GM19395 (cell line): ENCODE measurements around the gene UVSSA.

Experiments used
- ATAC-seq: cut with Tn5 transposase; IDR thresholded peaks from one replicate; pipeline ENCODE4 v1.9.1; 2021; ENCODE audit warnings: mild to moderate bottlenecking, moderate library complexity; ENCODE audit not compliant: unreplicated experiment

UVSSA gene, protein sequence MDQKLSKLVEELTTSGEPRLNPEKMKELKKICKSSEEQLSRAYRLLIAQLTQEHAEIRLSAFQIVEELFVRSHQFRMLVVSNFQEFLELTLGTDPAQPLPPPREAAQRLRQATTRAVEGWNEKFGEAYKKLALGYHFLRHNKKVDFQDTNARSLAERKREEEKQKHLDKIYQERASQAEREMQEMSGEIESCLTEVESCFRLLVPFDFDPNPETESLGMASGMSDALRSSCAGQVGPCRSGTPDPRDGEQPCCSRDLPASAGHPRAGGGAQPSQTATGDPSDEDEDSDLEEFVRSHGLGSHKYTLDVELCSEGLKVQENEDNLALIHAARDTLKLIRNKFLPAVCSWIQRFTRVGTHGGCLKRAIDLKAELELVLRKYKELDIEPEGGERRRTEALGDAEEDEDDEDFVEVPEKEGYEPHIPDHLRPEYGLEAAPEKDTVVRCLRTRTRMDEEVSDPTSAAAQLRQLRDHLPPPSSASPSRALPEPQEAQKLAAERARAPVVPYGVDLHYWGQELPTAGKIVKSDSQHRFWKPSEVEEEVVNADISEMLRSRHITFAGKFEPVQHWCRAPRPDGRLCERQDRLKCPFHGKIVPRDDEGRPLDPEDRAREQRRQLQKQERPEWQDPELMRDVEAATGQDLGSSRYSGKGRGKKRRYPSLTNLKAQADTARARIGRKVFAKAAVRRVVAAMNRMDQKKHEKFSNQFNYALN

DNA sequence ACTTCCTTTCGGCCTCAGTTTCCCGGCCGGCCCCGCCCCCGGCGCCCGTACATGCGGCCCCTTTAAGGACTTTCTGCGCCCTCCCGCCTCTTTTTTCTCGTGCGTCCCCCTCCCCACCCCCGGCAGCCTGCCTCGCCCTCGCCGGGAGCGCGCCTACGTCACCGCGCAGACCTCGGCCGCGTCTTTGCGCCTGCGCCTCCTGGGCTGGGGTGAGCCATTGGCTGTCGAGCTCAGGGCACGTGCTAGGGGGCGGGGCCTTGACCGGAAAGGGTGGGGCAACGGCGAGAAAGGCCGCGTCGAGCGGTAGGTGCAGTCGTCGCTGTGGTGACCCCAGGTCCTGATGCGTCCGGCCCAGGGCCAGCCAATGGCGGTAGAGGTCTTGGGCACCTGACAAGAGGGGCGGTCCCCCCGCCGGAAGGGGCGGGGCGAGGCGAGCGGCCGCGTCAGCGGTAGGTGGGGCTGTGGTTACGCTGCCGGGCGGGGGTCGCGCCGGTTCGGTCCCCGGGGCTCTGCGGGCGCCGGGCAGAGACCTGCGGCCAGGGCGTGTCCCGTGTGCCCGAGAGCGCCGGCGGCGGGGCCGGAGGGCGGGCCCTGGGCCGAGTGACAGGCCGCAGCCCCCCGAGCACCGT, at the start of gene UVSSA:
Gene UVSSA, plus strand, starts transcription at position 428 of the 629 bp plus-strand sequence. CDS start 884 bp downstream, outside the sequence.
- ATAC-seq, result peak; percentile 92

- no peak for ATAC-seq
These were observed 49.3 kb upstream of the UVSSA start for GRCh38 chr4:1297456-1298325.

GRCh38 chr4:1298461-1298860, 48.5 kb upstream of the UVSSA start:
- ATAC-seq, result no peak

DNA sequence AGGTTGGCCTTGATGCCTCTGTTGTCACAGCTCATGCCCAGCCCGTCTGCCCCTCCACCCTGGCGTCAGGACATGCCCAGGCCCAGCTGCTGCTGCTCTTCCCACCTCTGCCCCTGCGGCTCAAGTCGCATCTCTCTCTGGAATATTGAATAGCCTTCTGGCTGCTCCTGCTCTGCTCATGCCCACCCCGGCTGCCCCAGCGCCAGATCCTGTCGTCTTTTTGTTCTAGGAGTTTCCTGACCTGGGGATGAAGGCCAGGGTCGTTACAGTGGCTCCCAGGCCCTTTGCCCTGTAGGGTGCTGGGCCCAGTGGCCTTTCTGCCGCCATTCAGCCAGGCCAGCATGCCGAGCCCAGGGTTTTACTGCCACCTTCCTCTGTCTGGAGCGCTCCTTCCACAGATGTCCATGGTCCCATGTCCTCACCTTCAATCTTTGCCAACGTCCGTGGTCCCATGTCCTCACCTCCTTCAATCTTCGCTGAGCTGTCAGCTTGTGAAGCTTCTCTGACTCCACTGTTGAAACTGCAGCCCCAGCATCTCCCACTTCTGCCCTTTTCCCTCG, 47.6 kb upstream of the UVSSA start:
- no peak for ATAC-seq

DNA sequence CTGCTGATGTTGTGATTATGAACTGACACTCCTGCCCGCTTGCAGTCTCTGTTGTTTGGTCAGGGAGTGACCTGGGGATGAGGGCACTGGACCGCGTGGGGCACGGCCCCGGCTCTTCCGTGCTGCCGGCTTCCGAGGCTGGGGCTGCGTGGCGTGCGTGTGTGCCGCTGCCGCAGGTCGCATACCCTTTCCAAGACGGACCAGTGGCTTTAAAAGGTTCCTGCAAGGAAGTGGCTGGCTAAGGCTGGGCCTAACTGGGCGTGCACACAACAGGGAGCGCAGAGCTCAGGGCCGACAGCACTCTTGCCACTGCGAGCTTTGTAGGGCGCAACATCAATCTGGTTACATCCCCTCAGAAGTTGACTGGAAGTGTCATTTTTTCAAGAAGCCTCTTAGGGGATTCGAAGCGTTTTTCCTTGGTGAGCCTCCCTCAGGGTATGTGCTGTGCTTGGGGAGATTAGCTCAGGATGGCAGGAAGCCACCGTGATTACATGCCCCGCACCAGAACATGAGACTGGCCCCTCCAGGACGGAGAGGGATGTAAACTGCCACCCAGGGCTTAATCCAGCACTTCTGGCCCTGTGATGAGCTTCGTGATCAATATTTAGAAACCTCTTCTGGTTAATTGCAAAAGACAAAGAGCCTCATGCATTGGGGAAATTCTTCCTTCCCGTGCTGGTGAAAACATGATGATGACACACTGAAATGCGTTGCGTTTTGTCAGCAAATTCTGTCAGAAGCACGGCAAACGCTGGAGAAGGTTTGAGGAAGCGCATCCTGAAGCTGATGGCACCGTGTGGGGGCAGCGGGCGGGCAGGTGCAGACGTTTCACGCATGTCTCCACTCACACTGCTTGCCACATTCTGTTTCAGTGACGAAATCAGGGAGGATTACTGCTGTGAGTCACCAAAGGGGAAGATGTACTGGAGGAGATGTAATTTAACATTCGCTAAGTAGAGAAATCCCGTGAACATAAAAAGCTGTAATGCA, 46.2 kb upstream of the UVSSA start:
- no peak for ATAC-seq

DNA sequence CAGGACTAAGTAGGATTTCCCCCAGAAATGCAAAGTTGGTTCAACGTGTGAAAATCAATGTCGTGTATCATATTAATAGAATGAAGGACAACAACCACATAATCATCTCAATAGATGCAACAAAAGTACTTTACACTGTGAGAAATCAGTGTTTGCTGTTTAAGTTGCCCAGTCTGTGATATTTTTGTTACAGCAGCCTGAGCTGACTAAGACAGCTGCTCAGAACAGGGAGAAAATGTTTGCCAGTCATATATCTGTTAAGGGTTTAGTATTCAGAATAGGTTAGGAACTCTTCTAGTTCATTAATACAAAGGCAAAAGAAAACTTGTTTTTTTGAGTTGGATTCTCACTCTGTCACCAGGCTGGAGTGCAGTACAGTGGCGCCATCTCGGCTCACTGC, 44.8 kb upstream of the UVSSA start:
- ATAC-seq, result no peak

- ATAC-seq, result no peak
These were observed 41.7 kb upstream of the UVSSA start for GRCh38 chr4:1305261-1305711.

DNA sequence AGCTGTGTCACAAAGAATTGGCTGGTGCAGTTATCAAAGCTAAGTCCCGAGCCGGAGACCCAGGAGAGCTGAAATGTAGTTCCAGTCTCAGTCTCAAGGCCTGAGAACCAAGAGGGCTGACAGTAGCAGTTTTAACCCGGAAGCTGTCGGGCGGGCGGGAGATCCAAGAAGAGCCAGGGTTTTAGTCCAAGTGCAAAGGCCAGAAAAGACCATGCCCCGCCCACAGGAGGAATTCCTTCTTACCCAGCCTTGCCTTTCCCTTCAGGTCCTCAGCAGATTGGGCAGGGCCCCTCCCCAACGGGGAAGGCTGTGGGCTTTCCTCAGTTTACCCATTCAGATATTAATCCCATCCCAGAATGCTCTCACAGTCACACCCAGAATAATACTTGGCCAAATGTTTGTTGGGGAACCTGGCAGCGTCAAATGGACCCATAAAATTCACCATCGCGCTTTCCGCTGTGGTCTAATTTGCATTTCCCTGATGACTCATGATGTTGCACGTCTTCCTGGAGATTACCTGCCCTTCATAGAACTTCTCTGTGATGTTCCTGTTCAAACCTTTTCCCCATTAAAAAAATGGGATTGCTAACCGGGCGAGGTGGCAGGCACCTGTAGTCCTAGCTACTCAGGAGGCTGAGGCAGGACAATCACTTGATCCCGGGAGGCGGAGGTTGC, 41.1 kb upstream of the UVSSA start:
- no peak for ATAC-seq

- no peak for ATAC-seq
These were observed 38.9 kb upstream of the UVSSA start for GRCh38 chr4:1307951-1308735.

DNA sequence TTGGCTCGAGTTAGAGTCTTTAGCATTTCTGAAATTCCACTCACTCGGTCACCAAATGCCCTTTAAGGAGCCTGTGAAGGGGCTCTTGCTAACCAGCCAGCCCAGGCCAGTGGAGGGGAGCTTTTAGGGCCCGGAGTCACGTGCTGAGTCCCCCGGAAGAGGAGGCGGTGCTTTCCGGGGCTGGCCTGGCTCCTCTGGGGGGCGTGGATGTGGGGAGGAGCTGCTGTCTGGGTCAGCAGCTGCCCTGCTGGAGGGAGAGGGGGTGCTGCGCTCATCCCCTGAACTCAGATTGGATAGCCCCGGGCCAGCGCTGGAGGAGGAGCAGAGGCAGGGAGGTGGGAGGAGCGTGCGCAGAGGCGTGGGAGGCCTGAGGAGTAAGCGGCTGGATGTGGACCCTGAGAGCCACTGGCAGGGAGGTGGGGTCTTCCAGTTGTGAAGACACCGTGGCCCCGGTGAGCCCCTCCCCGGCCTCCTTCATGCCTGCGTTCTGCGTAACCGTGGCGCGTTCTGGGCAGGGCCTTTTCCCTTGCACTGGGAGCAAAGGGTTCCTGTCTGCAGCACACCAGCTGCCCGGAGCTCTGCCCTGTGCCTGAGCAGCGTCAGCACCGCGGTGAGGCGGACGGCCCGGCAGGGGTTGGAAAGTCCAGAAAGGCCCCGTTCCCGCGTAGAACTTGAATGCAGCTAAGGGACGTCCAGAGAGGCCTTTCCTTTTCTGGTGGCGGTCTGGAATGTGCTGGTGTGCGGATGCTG, 37.6 kb upstream of the UVSSA start:
- peak; percentile 91 for ATAC-seq

DNA sequence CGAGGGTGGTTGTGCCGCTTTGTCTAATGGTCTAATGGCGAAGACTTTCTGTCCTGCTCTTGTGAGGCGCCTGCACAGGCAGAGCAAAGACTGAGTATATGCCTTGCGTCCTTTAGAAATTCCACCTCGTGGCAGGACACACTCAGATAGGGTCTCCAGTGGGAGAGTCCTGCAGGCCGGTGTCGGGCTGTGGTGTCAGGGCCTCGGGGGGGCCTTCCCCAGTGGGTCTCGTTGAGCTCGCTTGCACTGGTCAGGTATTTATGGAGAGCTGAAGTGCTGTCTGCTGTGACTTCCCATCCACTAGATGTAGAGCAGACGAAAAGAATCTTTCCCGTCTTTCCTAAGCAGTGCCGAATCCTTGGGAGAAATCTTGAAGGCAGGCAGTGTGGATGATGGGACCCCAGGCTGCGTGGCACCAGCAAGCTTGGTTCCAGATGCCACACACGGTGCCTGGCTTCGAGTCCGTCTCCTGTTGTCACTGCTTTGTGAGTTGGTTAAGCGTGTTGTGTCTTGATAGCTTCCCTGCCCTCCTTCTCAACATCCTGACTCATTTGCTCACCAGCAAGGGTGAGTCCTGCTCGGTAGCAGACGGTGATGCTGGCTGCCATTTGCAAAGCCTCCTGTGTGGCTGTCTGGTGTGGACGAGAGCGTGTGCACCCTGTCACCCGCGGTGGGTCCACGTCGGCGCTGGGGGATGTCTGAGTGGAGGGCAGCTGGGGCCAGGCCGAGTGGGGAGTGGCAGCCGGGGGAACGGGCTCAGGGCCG, 36.8 kb upstream of the UVSSA start:
- ATAC-seq, result no peak

DNA sequence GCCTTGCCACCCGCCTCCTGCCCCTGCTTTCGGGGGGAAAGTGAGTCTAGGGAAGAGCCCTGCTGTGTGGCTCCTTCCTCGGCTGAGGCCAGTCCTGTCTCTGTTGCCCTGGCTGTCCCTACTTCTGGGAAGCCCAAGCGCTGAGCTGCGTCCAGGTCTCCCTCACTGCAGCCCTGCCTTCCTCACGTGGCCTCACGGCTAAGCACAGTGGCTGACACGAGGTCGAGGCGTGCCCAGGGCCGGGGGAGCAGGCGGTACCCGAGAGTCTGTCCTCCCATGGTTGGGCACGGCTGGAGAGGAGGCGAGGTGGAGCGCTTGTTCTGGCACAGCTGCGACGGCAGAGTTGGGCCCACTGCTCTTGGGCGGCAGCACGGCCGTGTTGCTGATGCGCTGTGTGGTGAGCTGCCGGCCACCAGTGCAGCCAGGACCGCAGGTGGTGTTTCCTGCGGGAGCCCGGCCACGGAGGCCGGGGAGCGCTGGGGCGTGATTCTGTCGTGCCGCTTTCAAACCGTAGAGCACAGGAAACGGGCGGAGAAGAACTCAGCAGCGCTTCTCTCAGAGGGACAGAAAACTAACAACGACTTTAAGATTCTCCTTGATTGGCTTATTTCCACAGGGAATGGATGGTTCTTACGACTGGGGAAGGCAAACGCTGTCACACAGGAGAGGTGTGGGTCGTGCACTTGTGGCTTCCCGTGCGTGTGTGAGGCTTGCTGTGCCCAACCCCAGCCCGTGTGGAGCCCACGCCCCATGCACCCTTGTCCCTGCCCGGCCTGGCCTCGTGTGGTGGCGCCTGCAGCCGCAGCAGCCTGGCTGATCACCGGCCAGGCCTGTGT, 36.0 kb upstream of the UVSSA start:
- no peak for ATAC-seq

DNA sequence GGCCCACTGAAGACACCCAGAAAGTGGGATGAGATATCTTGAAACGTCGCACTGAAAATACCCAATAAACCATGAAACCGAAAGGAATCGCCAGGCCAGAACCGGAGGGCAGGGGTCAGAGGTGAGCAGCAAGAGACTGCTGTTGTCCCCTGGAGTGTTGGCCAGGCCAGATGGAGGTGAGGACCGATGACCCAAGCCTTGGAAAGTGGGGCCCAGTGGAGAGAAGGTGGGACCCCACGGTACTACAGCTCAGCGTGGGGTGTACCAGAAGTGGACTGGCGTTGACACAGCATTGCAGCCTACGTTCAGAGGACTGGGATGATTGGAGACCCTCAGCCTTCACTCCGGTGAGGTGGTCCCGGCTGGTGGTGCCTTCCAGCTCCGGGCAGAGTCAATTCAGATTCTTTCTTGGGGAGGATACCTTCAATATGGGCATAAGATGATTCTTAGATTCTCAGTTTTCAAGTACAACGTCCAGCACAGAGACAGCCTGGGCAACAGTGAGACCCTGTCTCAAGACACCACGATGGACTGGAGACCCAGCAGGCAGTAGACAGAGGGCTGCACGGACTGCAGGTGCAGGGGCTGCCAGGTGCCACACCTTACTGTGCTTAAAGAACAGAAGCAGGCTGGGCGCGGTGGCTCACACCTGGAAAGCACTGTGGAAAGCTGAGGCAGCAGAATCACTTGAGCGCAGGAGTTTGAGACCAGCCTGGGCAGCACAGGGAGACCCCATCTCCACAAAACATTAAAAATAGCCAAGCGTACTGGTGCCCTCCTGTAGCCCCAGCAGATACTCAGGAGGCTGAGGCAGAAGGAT, 34.0 kb upstream of the UVSSA start:
- ATAC-seq, result no peak

- ATAC-seq, result no peak
These were observed 31.7 kb upstream of the UVSSA start for GRCh38 chr4:1315306-1315705.
